Gastrocnemius medialis (tissue), 4 donors: ENCODE data around the gene TBC1D5. TPM values are rescaled to one million over a fixed set of nuclear protein-coding genes. Genes with fewer than 3 reads are reported as not detected.

Source experiments
- ATAC-seq, 2 donors: fragments of 150-250 bp; one replicate each; pipeline ENCODE4 v1.9.1; 2016
- DNase-seq, 2 donors: peaks; one replicate each; pipeline ENCODE4 v3.0.0-alpha.2; 2019
- H3K27ac ChIP-seq, 4 donors: fragments of 200-600 bp; sonication (generic); 1 replicate in 1 of 4; 2 replicates in 3 of 4; pipeline ENCODE4 v1.5.1; 2016 to 2018; ENCODE audit warnings: mild to moderate bottlenecking in 2 of 4, moderate library complexity in 1 of 4
- H3K27me3 ChIP-seq, 3 donors: fragments of 200-600 bp; sonication (generic) in 2 of 3; 1 replicate in 1 of 3; 2 replicates in 2 of 3; pipeline versions ENCODE4 v1.5.1 to v1.6.0; 2016 to 2019; ENCODE audit warnings: mild to moderate bottlenecking in 1 of 3, moderate library complexity in 1 of 3
- H3K36me3 ChIP-seq, 2 donors: fragments of 200-600 bp; sonication (generic) in 1 of 2; one replicate each; pipeline ENCODE4 v1.5.1; 2017 to 2018
- H3K4me1 ChIP-seq, 2 donors: fragments of 200-600 bp; sonication (generic) in 1 of 2; one replicate each; pipeline ENCODE4 v1.5.1; 2016 to 2017; ENCODE audit warnings: mild to moderate bottlenecking in 2 of 2
- H3K4me3 ChIP-seq, 4 donors: fragments of 200-600 bp; sonication (generic) in 3 of 4; 1 replicate in 1 of 4; 2 replicates in 3 of 4; pipeline ENCODE4 v1.5.1; 2016 to 2019; ENCODE audit warnings: mild to moderate bottlenecking in 2 of 4
- H3K9me3 ChIP-seq, 3 donors: fragments of 200-600 bp; sonication (generic) in 2 of 3; 1 replicate in 1 of 3; 2 replicates in 2 of 3; pipeline ENCODE4 v1.5.1; 2016 to 2019
- CTCF ChIP-seq, 5 experiments: fragments of 450-650 bp in 3 of 5; fragments of 200-600 bp in 2 of 5; sonication (generic) in 2 of 5; IDR thresholded peaks in 4 of 5; conservative IDR thresholded peaks in 1 of 5; 1 replicate in 4 of 5; 2 replicates in 1 of 5; pipeline ENCODE4 v1.5.1; 2016 to 2019; ENCODE audit warnings: antibody characterized with exemption in 5 of 5, mild to moderate bottlenecking in 3 of 5, moderate library complexity in 3 of 5
- POLR2A ChIP-seq, 2 donors: fragments of 450-650 bp; IDR thresholded peaks; one replicate each; pipeline ENCODE4 v1.6.1; 2017; ENCODE audit warnings: antibody characterized with exemption in 2 of 2, mild to moderate bottlenecking in 2 of 2, moderate library complexity in 2 of 2
- in situ Hi-C, 4 donors: fragments of 200-750 bp; cut with MboI; loops; one replicate each; pipeline versions ENCODE4 v1.15.0 to v1.8.0; 2017; ENCODE audit warnings: low sequenced_read_pairs in 4 of 4
- intact Hi-C: fragments of 100-400 bp; cut with DNase I; formaldehyde crosslinking; loops from one replicate; pipeline ENCODE4 v1.15.1; 2023; ENCODE audit warnings: low total_unique reads
- total RNA-seq, 4 donors: library from RNA; depleted of rRNA; stranded (reverse); fragments of >200 nt; gene quantifications; one replicate each; pipeline versions ENCODE4 v1.1.0 to v1.2.3, GENCODE V29; 2016

Gene TBC1D5
- total RNA-seq, 4 donors from 2014 or later, result 20.3 to 34.4 (median 27.1) TPM

GRCh38 chr3:17752876-17753631 is 10.6 kb upstream of the TBC1D5 start:
- Histone ChIP-seq H3K36me3 (no peaks in the 10 kb centered on the region), H3K4me3 (no peak overlapping the region), H3K9me3 (no peaks in the 10 kb centered on the region), H3K4me1 (no peaks in the 10 kb centered on the region), H3K27ac (no peak overlapping the region), H3K27me3 (no peaks in the 10 kb centered on the region)
- DNase-seq (no peak), ATAC-seq (no peak)
- intact Hi-C loops, result no loop called here
- TF ChIP-seq CTCF (IDR thresholded peaks at IDR 0.05 in 4 of 5, conservative IDR thresholded peaks at IDR 0.05 in 1 of 5) (no peak), POLR2A (IDR thresholded peaks at IDR 0.05) (no peak)
- in situ Hi-C loops, result no loop called here

GRCh38 chr3:17752436-17752835 is 10.0 kb upstream of the TBC1D5 start:
- Histone ChIP-seq H3K4me1 (no peaks in the 10 kb centered on the region), H3K9me3 (no peaks in the 10 kb centered on the region), H3K4me3 (no peak overlapping the region), H3K27me3 (no peaks in the 10 kb centered on the region), H3K27ac (no peak overlapping the region), H3K36me3 (no peaks in the 10 kb centered on the region)
- DNase-seq, result no peak
- intact Hi-C loops, result no loop called here
- in situ Hi-C loops, result no loop called here
- no peak for TF ChIP-seq CTCF (IDR thresholded peaks at IDR 0.05 in 4 of 5, conservative IDR thresholded peaks at IDR 0.05 in 1 of 5)
- no peak for TF ChIP-seq POLR2A (IDR thresholded peaks at IDR 0.05)
- no peak for ATAC-seq

DNA sequence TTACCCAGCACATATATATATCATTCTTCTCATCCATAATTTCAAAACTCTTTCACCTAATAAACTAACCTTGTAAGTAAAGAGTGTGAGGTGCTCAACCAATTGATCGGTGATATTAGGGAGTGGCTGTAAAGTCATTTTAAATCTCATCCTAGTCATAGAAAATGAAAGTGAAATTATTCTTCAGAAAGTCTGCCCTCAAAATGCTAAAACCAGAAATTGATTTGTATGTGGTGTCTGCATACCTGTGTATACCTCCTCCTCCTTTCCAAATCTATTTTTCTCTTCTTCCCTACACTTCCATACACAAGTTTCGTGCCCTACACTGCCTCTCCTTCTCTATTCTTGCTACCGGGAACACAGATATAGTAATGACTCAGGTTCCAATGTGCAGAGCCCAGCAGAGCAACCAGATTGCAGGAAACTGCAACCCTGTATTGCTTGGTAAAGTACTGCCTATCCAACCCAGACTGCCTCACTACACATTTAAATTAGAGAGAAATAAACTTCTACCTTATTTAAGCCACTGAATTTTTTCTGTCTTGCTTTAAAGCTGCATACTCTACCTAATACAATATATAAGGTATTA is 7.4 kb upstream of the TBC1D5 start:
- no peak for TF ChIP-seq CTCF (IDR thresholded peaks at IDR 0.05 in 4 of 5, conservative IDR thresholded peaks at IDR 0.05 in 1 of 5)
- no peak for TF ChIP-seq POLR2A (IDR thresholded peaks at IDR 0.05)
- Histone ChIP-seq H3K27ac (no peak overlapping the region), H3K27me3 (no peaks in the 10 kb centered on the region), H3K4me3 (peak overlapping the region in 1 of 4 donors; percentile 19), H3K9me3 (no peaks in the 10 kb centered on the region), H3K36me3 (no peaks in the 10 kb centered on the region), H3K4me1 (no peaks in the 10 kb centered on the region)
- intact Hi-C loops, result loop anchor here (10.0 kb wide), 1 partner anchor 675 kb away; the partner anchor contains the start of gene SATB1
- DNase-seq, result no peak
- in situ Hi-C loops, result loop anchor here in 1 of 4 donors (25.0 kb wide), 1 partner anchor 1462 kb away; no protein-coding TSS in a partner anchor
- ATAC-seq, result no peak

- intact Hi-C loops, result loop anchor here (10.0 kb wide), 1 partner anchor 676 kb away; the partner anchor contains the start of gene SATB1
- Histone ChIP-seq H3K4me1 (no peaks in the 10 kb centered on the region), H3K4me3 (no peak overlapping the region), H3K36me3 (no peaks in the 10 kb centered on the region), H3K27me3 (no peaks in the 10 kb centered on the region), H3K27ac (no peak overlapping the region), H3K9me3 (no peaks in the 10 kb centered on the region)
- in situ Hi-C loops, result loop anchor here in 1 of 4 donors (25.0 kb wide), 1 partner anchor 1462 kb away; no protein-coding TSS in a partner anchor
- no peak for DNase-seq
- ATAC-seq, result no peak
- TF ChIP-seq POLR2A (IDR thresholded peaks at IDR 0.05), result no peak
- TF ChIP-seq CTCF (IDR thresholded peaks at IDR 0.05 in 4 of 5, conservative IDR thresholded peaks at IDR 0.05 in 1 of 5), result no peak
These were observed 6.8 kb upstream of the TBC1D5 start for GRCh38 chr3:17749281-17749680.
